Ramos (cell line): ENCODE measurements around the gene PML.

ENCODE experiments used
- in situ Hi-C: fragments of 300-500 bp; cut with MboI; formaldehyde crosslinking; loops from one replicate; pipeline ENCODE4 v1.14.3; 2022; ENCODE audit warnings: low sequenced_read_pairs; ENCODE audit not compliant: unreplicated experiment

PML gene

GRCh38 chr15:73994413-73994883, at the start of gene PML:
TSS of gene PML (plus strand) at chr15:73994716. CDS start at chr15:73994813, 97 bp downstream.
- in situ Hi-C loops, result no loop called here

- in situ Hi-C loops, result no loop called here
Measured at GRCh38 chr15:73945130-73945508, 49.4 kb upstream of the PML start.

- in situ Hi-C loops, result no loop called here
Measured at GRCh38 chr15:73946046-73946721, 48.3 kb upstream of the PML start.

- in situ Hi-C loops, result no loop called here
Measured at GRCh38 chr15:73946795-73947370, 47.6 kb upstream of the PML start.

GRCh38 chr15:73947651-73948050, 46.9 kb upstream of the PML start:
- in situ Hi-C loops, result no loop called here

GRCh38 chr15:73948396-73948795, 46.1 kb upstream of the PML start:
- in situ Hi-C loops, result no loop called here

- in situ Hi-C loops, result no loop called here
Measured at GRCh38 chr15:73948982-73949381, 45.5 kb upstream of the PML start.

GRCh38 chr15:73949496-73949895, 45.0 kb upstream of the PML start:
- in situ Hi-C loops, result no loop called here

GRCh38 chr15:73950479-73950830, 44.1 kb upstream of the PML start:
- in situ Hi-C loops, result no loop called here

GRCh38 chr15:73950831-73951561, 43.5 kb upstream of the PML start:
- in situ Hi-C loops, result no loop called here

- in situ Hi-C loops, result no loop called here
Measured at GRCh38 chr15:73951601-73952000, 42.9 kb upstream of the PML start.

- in situ Hi-C loops, result no loop called here
Measured at GRCh38 chr15:73952171-73952912, 42.2 kb upstream of the PML start.

GRCh38 chr15:73952913-73953750, 41.4 kb upstream of the PML start:
- in situ Hi-C loops, result no loop called here

- in situ Hi-C loops, result no loop called here
Measured at GRCh38 chr15:73954188-73955145, 40.0 kb upstream of the PML start.

- in situ Hi-C loops, result no loop called here
Measured at GRCh38 chr15:73955326-73955725, 39.2 kb upstream of the PML start.

GRCh38 chr15:73955861-73956742, 38.4 kb upstream of the PML start:
- in situ Hi-C loops, result no loop called here

GRCh38 chr15:73956743-73957135, 37.8 kb upstream of the PML start:
- in situ Hi-C loops, result no loop called here

GRCh38 chr15:73957276-73957675, 37.2 kb upstream of the PML start:
- in situ Hi-C loops, result no loop called here
